NCI-H187 treated with DMSO at 0.1 percent for 48 hours (cell line): ENCODE measurements around the gene LIN9.
"Not testable (repeated sequence)": the region's sequence is repeated elsewhere in the genome, so short reads cannot be mapped to it uniquely, and the experiment has no call there.

Experiments
- DNase-seq: peaks from one replicate; lab custom pipeline; 2025; lab: John Stamatoyannopoulos, UW

Gene LIN9

DNA sequence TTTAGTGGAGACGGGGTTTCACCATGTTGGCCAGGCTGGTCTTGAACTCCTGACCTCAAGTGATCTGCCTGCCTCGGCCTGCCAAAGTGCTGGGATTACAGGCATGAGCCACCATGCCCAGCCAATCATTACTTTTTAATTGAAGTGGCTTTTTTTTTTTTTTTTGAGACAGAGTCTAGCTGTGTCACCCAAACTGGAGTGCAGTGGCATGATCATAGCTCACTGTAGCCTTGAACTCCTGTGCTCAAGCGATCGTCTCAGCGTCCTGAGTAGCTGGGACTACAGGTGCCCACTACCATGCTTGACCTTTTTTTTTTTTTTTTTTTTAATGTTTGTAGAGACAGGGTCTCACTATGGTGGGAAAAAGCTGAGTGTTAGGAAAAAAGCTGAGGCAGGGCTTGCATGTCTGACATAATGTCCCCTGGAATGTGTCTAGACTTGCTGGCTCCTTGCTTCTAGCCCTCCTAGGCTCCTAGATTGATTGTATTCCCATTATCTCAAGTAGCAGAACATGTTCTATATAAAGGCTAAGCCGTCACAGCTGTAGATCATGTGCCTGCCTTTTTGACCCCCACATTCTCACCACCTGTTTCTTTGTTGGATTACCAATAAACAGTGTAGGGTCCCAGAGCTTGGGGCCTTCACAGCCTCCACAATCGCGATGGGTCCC is 36.6 kb downstream of the LIN9 start:
- not testable (repeated sequence) for DNase-seq

DNA sequence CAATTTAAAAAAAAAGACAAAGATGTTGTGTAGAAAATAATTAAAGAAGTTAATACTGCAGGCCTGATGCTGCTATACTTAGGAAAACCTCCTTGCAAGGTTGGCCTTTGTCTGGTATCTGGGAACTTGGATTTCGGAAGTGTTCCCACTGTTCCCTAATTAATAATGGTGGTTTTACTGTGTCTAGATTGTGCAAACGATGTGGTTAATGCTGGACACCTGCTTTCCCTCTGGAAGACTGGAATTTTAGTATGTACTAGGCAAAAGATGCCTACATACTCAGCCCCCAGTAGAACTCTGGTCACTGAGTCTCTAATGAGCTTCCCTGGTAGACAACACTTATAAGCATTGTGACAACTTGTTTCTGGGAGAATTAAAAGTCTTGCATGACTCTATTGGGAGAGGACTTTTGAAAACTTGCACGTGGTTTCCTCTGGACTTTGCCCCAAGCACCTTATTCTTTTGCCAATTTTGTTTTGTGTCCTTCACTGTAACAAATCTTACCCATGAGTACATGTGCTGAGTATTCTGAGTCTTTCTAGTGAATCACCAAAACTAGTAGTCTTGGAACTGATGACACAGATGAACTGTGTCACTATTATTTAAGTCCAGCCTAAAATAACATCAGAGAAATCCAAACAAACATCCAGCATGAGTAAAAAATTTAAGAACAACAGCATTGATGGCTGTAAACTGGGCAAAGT is 40.4 kb downstream of the LIN9 start:
- no peak for DNase-seq

DNA sequence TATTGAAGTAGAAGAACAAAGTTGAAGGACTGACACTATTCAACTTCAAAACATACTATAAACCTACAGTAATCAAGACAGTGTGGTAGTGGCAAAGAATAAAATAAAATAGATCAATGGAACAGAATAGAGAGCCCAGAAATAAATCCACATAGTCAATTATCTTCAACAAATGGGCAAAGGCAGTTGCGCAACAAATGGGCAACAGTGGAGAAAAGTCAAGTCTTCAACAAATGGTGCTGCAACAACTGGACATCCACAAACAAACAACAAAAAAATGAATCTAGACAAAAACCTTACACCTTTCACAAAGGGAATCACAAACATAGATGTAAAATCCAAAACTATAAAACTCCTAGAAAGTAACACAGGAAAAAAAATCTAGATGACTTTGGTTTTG is 47.1 kb downstream of the LIN9 start:
- no peak for DNase-seq

DNA sequence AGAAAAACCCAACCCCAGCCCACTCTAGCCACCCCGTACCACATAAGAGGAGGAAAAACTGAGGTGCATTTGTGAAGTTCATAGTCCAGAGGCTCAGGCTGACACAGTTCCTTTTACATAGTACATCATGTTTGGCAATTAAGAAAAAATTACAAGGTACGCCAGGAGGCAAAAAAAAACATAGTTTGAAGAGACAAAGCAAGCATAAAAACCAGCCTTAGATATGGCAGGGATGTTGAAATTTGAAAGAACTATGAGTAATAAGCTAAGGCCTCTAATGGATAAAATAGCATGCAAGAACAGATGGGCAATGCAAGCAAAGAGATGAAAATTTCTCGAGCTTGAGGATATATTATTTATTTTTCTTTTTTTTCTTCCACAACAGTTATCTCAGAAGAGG is 53.6 kb downstream of the LIN9 start:
- no peak for DNase-seq

DNA sequence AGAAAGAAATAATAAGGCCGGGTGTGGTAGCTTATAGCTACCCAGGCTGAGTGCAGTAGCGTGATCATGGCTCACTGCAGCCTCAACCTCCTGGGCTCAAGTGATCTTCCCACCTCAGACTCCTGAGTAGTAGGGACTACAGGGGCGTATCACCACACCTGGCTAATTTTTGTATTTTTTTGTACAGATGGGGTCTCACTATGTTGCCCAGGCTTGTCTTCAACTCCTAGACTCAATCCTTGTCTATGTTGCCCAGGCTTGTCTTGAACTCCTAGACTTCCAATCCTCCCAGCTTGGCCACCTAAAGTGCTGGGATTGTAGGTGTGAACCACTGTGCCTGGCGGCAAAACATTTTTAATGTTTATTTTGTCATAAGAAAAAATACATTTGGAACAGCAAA is 55.0 kb downstream of the LIN9 start:
- no peak for DNase-seq

DNA sequence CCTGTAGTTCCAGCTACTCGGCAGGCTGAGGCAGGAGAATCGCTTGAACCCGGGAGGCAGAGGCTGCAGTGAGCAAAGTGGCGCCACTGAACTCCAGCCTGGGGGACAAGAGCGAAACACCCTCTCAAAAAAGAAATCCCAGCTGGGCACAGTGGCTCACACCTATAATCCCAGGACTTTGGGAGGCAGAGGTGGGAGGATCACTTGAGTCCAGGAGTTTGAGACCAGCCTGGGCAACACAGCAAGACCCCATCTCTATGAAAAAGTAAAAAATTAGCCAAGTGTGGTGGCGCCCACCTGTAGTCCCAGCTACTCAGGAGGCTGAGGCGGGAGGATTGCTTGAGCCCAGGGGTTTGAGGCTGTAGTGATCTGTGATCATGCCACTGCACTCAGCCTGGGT is 56.1 kb downstream of the LIN9 start:
- not testable (repeated sequence) for DNase-seq

DNA sequence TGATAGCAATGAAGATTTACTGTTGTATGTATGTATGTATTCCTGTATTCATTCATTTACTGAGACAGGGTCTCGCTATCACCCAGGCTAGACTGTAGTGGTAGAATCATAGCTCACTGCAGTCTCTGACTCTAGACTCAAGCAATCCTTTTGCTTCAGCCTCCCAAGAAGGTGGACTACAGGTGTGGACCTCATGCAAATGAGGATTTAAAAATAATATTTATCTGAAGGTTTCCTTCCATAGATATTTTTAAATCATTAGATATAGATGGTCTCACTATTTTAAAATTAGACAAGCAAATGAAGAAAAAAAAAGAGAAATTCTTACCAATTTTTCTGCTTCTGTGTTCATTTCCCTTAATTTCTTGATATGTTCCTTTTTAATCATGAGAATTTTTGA is 58.5 kb downstream of the LIN9 start:
- DNase-seq = no peak

DNA sequence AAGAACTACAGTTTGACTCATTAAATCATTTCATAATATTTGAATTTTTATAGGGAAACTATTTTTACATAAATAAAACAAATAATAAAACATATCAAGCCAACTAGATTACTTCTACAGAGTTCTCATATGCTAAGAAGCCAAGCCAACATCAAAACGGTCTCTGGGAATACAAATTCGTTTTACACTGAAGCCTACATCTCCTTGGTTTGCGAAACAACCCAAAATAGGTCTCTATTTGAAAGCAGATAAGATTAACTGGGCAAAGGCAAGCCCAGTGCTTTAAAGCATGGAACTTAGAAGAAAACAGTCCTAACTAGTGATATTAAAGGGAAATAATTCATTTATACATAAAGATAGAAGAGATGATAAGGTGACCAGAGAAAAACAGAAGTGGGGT is 60.2 kb downstream of the LIN9 start:
- DNase-seq = no peak

DNA sequence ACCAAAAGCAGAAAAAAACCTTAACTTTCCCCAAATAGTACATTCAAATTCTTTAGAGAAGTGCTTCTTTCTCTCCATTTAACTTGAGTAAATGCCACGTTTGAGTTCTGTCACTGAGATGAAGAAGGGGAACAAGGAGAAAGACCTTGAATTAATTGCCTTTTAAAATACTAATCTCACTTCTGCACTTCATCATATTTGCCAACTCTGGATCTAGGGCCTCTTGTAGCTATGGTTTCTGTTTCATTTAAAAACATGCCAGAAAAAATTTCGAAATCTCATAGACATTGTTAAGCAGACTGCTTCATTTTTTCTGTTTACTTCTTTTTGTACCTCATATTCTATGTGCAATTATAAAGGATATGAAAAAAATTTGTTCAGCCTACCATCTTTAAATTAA is 60.9 kb downstream of the LIN9 start:
- no peak for DNase-seq

DNA sequence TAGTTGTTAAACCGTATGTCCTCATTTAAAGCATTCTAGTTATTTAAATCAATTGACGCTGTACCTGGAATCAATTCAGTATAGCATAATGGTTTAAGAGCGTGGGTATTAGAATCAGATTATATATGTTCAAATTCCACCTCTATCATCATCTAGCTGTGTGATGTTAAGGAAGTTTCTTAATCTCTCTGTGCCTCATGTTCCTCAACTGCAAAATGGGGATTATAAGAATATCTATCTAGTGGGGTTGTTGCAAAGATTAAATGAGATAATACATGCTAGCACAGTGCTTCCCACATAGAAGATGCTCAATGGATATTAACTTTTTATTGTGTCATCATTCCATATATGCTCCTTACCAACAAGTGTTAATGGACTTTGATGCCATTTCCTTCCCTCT is 69.5 kb downstream of the LIN9 start:
- DNase-seq = no peak

DNA sequence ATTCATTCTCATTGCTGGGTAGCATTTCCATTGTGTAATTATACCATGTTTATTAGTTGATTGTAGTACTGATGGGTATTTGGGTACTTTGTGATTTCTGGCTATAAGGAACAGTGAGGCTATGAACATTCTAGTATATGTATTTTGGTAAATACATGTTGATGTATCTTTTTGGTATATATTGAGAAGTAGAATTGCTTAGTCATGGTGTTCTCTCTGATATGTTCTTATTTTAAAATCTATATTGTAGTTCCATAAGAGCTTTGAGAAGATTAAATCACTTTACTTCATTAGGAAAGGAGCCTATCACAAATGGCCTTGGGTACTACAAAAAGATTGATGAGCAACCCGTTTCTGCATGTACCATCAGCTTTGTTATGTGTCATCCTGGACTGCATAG is 72.1 kb downstream of the LIN9 start:
- no peak for DNase-seq

DNA sequence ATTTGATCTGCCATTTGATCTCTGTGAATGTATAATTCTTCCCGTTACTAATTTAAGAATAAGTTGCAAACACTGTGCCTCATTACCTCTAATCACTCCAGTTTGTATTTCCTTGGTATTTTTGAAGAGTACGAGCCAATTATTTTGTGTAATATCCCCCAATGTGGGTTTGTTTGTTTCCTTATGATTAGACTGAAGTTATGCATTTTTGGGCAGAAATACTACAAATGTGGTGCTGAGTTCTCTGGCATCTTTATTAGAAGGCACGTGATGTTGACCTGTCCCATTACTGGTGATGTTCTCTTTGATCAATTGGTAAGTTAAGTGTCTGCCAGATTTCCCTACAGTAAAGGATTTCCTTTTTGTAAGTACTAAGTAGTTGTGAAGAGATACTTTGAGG is 75.2 kb downstream of the LIN9 start:
- no peak for DNase-seq

DNA sequence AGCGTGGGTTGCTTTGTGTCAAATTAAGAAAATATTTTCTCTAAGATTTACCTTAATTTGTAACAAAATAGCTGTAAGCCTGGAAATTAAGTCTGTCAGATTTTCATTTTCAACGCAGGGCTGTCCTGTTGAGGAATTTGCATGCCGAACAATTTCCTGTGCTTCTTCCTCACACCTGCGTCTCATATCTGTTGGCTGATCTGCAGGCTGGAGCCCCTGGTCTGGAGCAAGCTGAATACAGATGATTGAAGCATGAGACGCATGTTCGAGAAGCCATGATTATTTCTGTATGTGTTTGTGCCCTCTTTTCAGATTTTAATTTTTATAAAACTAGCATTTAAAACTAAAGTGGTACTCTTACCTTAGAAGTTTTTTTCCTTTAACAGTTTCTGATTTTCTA is 75.7 kb downstream of the LIN9 start:
- DNase-seq = no peak

DNA sequence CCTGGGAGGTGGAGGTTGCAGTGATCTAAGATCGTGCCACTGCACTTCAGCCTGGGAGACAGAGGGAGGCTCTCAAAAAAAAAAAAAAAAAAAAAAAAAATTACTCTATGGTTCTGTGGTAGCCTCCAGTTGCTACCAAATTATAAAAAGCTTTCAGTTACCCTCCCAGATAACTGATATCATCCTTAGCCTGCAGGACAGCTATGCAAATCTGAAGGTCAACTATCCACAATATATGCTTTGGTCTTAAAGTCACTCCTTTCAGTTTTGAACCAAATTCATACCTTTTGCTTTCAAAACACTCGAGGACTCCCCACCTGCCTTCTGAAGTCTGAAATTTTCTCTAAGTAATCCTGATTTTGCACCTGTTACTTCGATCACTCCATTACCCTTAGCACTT is 82.4 kb downstream of the LIN9 start:
- DNase-seq = no peak

DNA sequence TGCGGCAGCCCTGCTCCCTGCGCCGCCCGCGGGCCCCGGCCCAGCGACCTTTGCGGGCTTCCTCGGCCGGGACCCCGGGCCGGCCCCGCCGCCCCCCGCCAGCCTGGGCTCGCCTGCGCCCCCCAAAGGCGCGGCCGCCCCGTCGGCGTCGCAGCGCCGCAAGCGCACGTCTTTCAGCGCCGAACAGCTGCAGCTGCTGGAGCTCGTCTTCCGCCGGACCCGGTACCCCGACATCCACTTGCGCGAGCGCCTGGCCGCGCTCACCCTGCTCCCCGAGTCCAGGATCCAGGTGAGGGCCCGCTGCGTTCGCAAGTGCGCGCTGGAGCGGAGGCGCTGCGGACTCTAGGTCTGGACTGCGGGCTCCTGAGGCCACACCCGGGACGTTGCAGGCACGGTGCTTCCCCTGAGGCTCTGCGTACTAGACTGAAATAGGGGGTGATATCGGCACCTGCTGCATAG is 85.1 kb downstream of the LIN9 start:
- no peak for DNase-seq

DNA sequence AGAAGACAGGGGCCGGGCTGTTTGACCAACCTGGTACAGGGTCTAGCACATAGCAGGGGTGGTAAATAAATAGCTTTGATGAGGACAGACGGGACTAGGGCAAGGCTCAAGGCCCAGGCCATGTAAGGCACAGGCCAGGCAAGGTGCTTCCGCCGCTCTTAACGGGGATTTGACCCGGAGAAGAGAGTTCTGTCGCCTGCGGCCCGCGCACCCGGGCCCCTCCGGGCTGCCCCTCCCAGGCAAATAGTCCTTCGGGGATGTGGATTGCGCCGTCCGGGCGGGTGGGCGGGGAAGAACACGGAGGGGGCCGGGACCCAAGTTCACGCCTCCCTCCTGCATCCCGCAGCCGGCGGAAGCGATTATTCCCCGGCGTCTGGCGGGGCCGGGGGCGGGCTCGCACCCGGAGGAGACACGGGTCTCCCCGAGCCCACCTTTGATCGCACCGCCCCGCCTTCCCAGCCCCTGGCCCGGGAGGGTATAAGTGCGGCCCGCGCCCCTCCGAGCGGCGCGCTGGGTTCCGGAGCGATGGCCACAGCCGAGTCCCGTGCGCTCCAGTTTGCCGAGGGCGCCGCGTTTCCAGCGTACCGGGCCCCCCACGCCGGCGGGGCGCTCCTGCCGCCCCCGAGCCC is 85.7 kb downstream of the LIN9 start, which contains the start of gene MIXL1:
Gene MIXL1, plus strand, starts transcription at position 508 of the 629 bp plus-strand sequence. Its CDS starts 18 bp downstream, at position 526.
- DNase-seq = no peak

DNA sequence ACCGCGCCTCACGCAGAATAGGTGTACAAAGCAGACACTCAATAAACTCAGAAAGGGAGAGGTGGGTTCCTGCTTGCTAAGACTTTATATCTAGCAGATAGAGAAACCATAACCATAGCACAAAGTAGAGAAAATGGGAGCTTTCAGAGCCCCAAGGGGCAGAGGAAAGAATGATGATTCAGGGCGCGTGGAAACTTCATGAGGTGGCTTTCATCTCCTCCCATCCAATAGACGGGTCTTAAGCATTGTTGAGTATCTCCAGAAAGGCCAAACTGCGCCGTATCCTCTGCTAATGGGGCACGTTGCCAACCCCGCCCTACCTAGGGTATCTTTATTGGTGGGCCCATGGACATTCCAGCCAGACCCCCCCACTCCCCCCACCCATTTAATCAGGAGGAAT is 86.3 kb downstream of the LIN9 start:
- DNase-seq = no peak

DNA sequence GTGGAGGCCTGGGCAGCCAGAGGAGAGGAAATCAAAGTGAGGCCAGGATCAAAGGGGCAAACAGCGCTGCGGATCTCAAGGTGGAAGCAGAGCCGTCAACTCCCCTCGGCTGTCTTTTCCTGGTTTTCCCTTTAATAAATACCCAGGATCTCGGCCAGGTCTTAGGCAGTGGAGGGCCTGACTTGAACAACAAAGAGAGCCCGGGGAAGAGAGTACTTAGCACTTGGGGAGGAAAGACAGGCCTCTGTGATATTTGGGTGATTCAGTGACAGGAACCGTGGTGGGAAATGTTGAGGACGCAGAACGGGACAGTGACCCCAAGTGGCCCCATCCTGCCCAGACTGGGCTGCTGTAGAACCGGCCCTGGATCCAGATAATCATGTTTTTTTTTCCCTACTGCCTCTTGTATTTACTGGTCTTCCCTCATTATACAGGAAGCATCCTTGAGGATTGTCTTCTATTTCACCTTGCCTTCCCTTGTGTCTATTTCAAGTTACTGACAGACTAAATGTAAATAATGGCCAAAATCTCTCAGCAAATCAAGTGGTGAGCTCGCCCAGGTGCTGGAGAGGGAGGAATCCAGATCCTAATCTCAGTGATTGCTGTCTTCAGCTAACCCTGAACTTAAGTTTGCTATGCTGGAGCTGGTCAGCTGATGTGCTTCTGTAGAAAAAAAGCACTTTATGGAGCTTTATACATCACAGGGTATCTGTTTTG is 88.3 kb downstream of the LIN9 start:
- DNase-seq = no peak

DNA sequence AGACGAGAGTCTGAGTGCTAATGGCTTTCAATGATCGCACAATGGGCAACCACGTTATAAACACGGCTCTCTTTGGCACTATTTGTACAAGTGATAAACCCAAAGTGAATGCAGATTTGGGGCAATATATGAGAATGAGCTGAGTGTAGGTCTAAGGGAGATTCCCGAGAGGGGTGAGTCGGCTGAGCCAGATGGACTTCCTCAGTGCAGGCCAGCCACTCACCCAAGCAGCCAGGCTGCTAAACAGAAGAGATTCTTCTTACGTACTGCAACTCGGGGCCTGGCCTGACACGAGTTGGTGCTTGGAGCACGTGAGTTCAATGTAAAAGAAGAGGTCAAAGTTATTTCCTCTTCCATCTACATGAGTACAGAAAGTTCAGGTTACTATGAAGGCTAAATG is 91.7 kb downstream of the LIN9 start:
- DNase-seq = no peak

DNA sequence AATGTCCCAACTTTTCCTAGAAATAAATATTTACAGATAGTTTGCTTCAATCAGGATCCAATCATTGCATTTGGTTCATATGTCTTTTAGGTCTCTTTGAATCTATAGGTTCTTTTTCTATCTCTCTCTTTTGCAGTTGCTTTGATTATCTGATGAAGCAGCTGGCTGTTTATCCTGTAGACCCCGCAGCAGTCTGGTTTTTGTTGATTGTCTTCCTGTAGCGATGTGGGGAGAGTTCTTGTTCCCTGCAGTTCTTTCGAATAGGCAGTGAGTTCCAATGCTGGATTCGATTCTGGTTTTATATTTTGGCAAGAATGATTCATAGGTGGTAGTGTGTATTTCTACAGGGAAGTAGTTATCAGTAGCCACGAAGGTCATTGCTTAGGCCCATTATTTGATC is 92.9 kb downstream of the LIN9 start:
- DNase-seq = no peak

DNA sequence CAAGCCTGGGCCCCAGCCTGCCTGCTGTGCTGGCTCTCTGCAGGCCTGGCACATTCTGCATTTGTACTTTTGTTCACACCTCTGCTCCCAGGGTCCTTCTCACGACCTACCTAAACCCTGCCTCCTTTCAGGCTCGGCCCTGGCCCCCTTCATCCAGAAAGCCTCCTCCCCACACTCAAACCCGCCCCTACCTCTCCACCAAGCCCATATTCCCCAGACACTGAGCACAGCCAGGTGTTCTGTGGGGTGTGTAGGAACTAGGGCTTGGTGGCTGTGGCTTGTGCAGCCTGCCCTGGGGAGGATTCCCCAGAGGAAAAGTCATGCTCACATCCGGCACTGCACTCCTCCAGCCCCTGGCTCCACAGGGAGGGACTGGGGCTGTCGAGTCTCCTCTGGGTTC is 93.7 kb downstream of the LIN9 start:
- DNase-seq = no peak

DNA sequence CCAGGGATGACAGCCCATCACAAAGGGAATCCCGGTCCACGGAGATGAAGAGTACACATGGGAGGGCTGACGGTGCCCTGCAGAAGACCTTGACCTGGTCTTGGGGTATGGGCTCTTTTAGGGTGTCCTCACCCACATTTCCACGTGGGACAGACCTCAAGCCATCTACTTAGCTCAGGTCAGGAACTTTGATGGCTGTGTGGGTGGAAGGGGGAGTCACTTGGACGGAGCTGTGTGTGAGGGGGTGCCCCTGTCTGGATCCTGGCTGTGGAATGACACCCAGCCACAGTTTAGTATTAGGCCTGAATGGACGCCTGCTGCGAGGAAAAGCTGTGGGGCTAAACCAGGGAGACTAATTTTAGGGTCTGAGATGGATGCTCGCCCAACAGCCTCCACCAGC is 96.4 kb downstream of the LIN9 start:
- no peak for DNase-seq
